ENCODE results near the gene DNAH10.

The DNAH10 gene

DNA sequence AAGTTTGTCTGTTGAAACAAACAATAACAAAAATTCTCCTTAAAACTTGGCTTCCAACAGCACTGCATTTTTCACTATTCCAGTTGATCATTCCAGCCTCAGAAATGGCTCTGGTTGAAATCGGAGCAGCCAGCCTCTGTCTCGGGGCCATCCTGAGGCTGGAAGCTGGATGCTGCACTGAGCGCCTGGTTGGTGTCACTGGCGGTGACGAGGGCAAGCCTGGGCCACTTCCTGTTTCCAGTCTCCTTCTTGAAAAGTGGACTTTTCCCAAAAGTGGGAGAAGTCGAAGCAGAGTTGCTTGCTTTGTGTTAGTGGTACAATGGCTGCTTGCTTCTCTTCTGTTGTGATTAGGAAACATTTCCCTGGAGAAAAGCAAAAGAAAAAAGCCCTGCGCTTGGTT is 161.8 kb downstream of the DNAH10 start:
- TF ChIP-seq EZH2phosphoT487 (conservative IDR thresholded peaks at IDR 0.05; ENCODE audit: low read length), result no peak
- TF ChIP-seq, protein P1, sequence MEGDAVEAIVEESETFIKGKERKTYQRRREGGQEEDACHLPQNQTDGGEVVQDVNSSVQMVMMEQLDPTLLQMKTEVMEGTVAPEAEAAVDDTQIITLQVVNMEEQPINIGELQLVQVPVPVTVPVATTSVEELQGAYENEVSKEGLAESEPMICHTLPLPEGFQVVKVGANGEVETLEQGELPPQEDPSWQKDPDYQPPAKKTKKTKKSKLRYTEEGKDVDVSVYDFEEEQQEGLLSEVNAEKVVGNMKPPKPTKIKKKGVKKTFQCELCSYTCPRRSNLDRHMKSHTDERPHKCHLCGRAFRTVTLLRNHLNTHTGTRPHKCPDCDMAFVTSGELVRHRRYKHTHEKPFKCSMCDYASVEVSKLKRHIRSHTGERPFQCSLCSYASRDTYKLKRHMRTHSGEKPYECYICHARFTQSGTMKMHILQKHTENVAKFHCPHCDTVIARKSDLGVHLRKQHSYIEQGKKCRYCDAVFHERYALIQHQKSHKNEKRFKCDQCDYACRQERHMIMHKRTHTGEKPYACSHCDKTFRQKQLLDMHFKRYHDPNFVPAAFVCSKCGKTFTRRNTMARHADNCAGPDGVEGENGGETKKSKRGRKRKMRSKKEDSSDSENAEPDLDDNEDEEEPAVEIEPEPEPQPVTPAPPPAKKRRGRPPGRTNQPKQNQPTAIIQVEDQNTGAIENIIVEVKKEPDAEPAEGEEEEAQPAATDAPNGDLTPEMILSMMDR (IDR thresholded peaks at IDR 0.05; ENCODE audit: insufficient read depth, low read length, poor library complexity, severe bottlenecking), result no peak
- peaks cover 3% of the 10 kb centered on the region; the same call in 1 of the 2 replicates for H3K27me3 ChIP-seq (ENCODE audit: low read length)
- no peaks in the 10 kb centered on the region for H3K36me3 ChIP-seq (ENCODE audit: low read length)
- no peak overlapping the region for H3K27ac ChIP-seq (ENCODE audit: low read depth, low read length)
- no peak overlapping the region for H3K4me2 ChIP-seq (ENCODE audit: low read depth, low read length, poor library complexity, severe bottlenecking)
- no peaks in the 10 kb centered on the region for H3F3A ChIP-seq (ENCODE audit: insufficient read depth)
- no peak overlapping the region for H3K4me3 ChIP-seq (ENCODE audit: insufficient read depth, low read length, poor library complexity, severe bottlenecking)
- no peaks in the 10 kb centered on the region for H3K9me3 ChIP-seq (ENCODE audit: insufficient read depth, low read length)
- H4K20me1 ChIP-seq (ENCODE audit: low read depth, low read length), result no peaks in the 10 kb centered on the region
- H3K9me2 ChIP-seq (replicated peaks; ENCODE audit: insufficient read depth, low read length), result no peaks in the 10 kb centered on the region
- no peak overlapping the region for H2AFZ ChIP-seq (ENCODE audit: low read depth, low read length, severe bottlenecking)
- H3K9ac ChIP-seq (ENCODE audit: low read length), result no peak overlapping the region
- no peaks in the 10 kb centered on the region for H3K79me2 ChIP-seq (ENCODE audit: insufficient read depth, low read length)

DNA sequence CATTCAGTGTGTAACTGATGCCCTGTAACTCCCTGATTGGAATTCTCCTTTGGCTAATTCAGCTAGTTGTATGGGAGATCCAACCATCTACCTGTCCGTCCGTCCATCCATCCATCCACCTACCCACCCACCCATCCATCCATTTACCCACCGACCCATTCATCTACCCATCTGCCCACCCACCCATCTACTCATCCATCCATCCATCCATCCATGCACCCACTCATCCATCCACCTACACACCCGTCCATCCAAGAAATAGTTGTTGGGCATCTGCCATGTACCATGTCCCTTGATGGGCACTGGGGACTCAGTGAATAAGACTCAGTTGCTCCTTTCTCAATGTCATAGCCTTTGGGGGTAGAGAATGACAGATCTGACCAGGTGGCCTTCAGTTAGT is 162.4 kb downstream of the DNAH10 start:
- H3K27me3 ChIP-seq (ENCODE audit: low read length), result peaks cover 3% of the 10 kb centered on the region; the same call in 1 of the 2 replicates
- no peaks in the 10 kb centered on the region for H3K9me3 ChIP-seq (ENCODE audit: insufficient read depth, low read length)
- no peak overlapping the region for H2AFZ ChIP-seq (ENCODE audit: low read depth, low read length, severe bottlenecking)
- TF ChIP-seq, protein P1 (IDR thresholded peaks at IDR 0.05; ENCODE audit: insufficient read depth, low read length, poor library complexity, severe bottlenecking), result no peak
- no peak for TF ChIP-seq EZH2phosphoT487 (conservative IDR thresholded peaks at IDR 0.05; ENCODE audit: low read length)
- H3K9ac ChIP-seq (ENCODE audit: low read length), result no peak overlapping the region
- H3K4me2 ChIP-seq (ENCODE audit: low read depth, low read length, poor library complexity, severe bottlenecking), result no peak overlapping the region
- H3K79me2 ChIP-seq (ENCODE audit: insufficient read depth, low read length), result no peaks in the 10 kb centered on the region
- no peaks in the 10 kb centered on the region for H4K20me1 ChIP-seq (ENCODE audit: low read depth, low read length)
- H3K4me3 ChIP-seq (ENCODE audit: insufficient read depth, low read length, poor library complexity, severe bottlenecking), result no peak overlapping the region
- no peaks in the 10 kb centered on the region for H3K9me2 ChIP-seq (replicated peaks; ENCODE audit: insufficient read depth, low read length)
- H3K36me3 ChIP-seq (ENCODE audit: low read length), result no peaks in the 10 kb centered on the region
- no peaks in the 10 kb centered on the region for H3F3A ChIP-seq (ENCODE audit: insufficient read depth)
- no peak overlapping the region for H3K27ac ChIP-seq (ENCODE audit: low read depth, low read length)

DNA sequence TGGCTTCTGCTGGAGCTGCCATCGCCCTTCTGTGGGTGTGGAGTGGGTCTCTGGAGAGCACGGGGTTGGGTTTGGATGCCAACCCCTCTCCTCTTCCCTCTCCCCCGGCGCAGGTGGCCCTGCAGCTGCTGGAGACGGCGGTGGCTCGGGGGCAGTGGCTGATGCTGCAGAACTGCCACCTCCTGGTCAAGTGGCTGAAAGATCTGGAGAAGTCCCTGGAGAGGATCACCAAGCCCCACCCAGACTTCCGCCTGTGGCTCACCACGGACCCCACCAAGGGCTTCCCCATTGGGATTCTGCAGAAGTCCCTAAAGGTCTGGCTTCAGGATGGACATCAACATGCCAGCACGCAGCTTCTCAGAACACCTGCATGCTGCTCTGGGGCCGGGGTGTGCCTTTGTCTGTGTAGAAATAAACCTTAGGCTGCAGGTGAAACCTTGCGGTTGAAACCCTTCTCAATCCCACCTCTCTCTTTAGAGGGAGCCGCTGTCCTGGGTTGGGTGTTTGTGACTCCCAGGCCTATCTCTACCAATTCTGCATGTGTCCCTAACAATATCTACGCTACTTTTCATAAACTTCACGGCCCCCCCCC is 166.3 kb downstream of the DNAH10 start:
- no peak overlapping the region for H3K4me3 ChIP-seq (ENCODE audit: insufficient read depth, low read length, poor library complexity, severe bottlenecking)
- no peaks in the 10 kb centered on the region for H3K9me3 ChIP-seq (ENCODE audit: insufficient read depth, low read length)
- no peaks in the 10 kb centered on the region for H3F3A ChIP-seq (ENCODE audit: insufficient read depth)
- H3K27me3 ChIP-seq (ENCODE audit: low read length), result peaks cover 3% of the 10 kb centered on the region; the same call in 1 of the 2 replicates
- H3K9ac ChIP-seq (ENCODE audit: low read length), result no peak overlapping the region
- no peaks in the 10 kb centered on the region for H3K79me2 ChIP-seq (ENCODE audit: insufficient read depth, low read length)
- TF ChIP-seq, protein P1 (IDR thresholded peaks at IDR 0.05; ENCODE audit: insufficient read depth, low read length, poor library complexity, severe bottlenecking), result no peak
- TF ChIP-seq EZH2phosphoT487 (conservative IDR thresholded peaks at IDR 0.05; ENCODE audit: low read length), result no peak
- no peaks in the 10 kb centered on the region for H4K20me1 ChIP-seq (ENCODE audit: low read depth, low read length)
- no peaks in the 10 kb centered on the region for H3K36me3 ChIP-seq (ENCODE audit: low read length)
- H3K27ac ChIP-seq (ENCODE audit: low read depth, low read length), result no peak overlapping the region
- no peak overlapping the region for H2AFZ ChIP-seq (ENCODE audit: low read depth, low read length, severe bottlenecking)
- no peaks in the 10 kb centered on the region for H3K9me2 ChIP-seq (replicated peaks; ENCODE audit: insufficient read depth, low read length)
- H3K4me2 ChIP-seq (ENCODE audit: low read depth, low read length, poor library complexity, severe bottlenecking), result no peak overlapping the region

Data from SU-DHL-6 (cell line).